ENCODE measurements around the gene ZNF521.

The ZNF521 gene

GRCh38 chr18:25244924-25245698 is 106.9 kb downstream of the ZNF521 start:
- DNase-seq: no peak

GRCh38 chr18:25244170-25244569 is 107.8 kb downstream of the ZNF521 start:
- DNase-seq: no peak

- no peak for DNase-seq
Observed at GRCh38 chr18:25243754-25244153, 108.2 kb downstream of the ZNF521 start.

GRCh38 chr18:25243257-25243656 is 108.7 kb downstream of the ZNF521 start:
- DNase-seq: no peak

- no peak for DNase-seq
Observed at GRCh38 chr18:25240420-25240770, 111.6 kb downstream of the ZNF521 start.

GRCh38 chr18:25239581-25240419 is 112.2 kb downstream of the ZNF521 start:
- DNase-seq: no peak

GRCh38 chr18:25239151-25239550 is 112.8 kb downstream of the ZNF521 start:
- DNase-seq: no peak

GRCh38 chr18:25237571-25238267 is 114.2 kb downstream of the ZNF521 start:
- no peak for DNase-seq

GRCh38 chr18:25236736-25237135 is 115.2 kb downstream of the ZNF521 start:
- DNase-seq: no peak

- DNase-seq: no peak
Observed at GRCh38 chr18:25235401-25236042, 116.4 kb downstream of the ZNF521 start.

GRCh38 chr18:25234740-25235345 is 117.1 kb downstream of the ZNF521 start:
- no peak for DNase-seq

- DNase-seq: no peak
Observed at GRCh38 chr18:25234322-25234639, 117.7 kb downstream of the ZNF521 start.

GRCh38 chr18:25233528-25234321 is 118.2 kb downstream of the ZNF521 start:
- no peak for DNase-seq

GRCh38 chr18:25231327-25231691 is 120.7 kb downstream of the ZNF521 start:
- DNase-seq: no peak

- no peak for DNase-seq
Observed at GRCh38 chr18:25230658-25231326, 121.2 kb downstream of the ZNF521 start.

GRCh38 chr18:25229920-25230319 is 122.0 kb downstream of the ZNF521 start:
- no peak for DNase-seq

- DNase-seq: no peak
Observed at GRCh38 chr18:25229081-25229480, 122.9 kb downstream of the ZNF521 start.

GRCh38 chr18:25228410-25228809 is 123.6 kb downstream of the ZNF521 start:
- no peak for DNase-seq

GRCh38 chr18:25225151-25225550 is 126.8 kb downstream of the ZNF521 start:
- DNase-seq: no peak

GRCh38 chr18:25223899-25224886 is 127.8 kb downstream of the ZNF521 start:
- no peak for DNase-seq
